H1 (cell line): ENCODE results near the gene RPL3. TPM values are rescaled to one million over a fixed set of nuclear protein-coding genes. Genes with fewer than 3 reads are reported as not detected.
"Not testable (repeated sequence)": the region's sequence is repeated elsewhere in the genome, so short reads cannot be mapped to it uniquely, and the experiment has no call there.

Source experiments
- CTCF ChIA-PET: fragments of 300-600 bp; sonication (Branson Sonifier 250); formaldehyde crosslinking; loops from one replicate; lab custom pipeline; 2021; ENCODE audit not compliant: partially characterized antibody; lab: Charles Lee
- POLR2A ChIA-PET: fragments of 300-600 bp; sonication (Branson Sonifier 250); formaldehyde crosslinking; loops from one replicate; lab custom pipeline; 2021; ENCODE audit warnings: inconsistent platforms; ENCODE audit not compliant: partially characterized antibody; lab: Charles Lee
- DNase-seq, 2 experiments: peaks; one replicate each; pipeline versions ENCODE4 v3.0.0 to v3.0.0-alpha.2; 2010 to 2022; ENCODE audit warnings: low spot score in 2 of 2, low read depth in 1 of 2, mixed read lengths in 1 of 2
- FAIRE-seq: peaks from 2 replicates; lab custom pipeline; 2011; peaks lifted over from hg19 to GRCh38; lab: Jason Lieb, UNC
- H2AFZ ChIP-seq: 2 replicates; pipeline ENCODE4 v1.8.1; 2012; ENCODE audit warnings: low read length, inconsistent platforms
- H2AK5ac ChIP-seq: 2 replicates; pipeline ENCODE4 v1.6.1; 2013; ENCODE audit warnings: low read depth, low read length
- H2BK120ac ChIP-seq: replicated peaks from 2 replicates; pipeline ENCODE3; 2013; ENCODE audit warnings: low read depth, low read length, inconsistent platforms
- H2BK12ac ChIP-seq: 2 replicates; pipeline ENCODE4 v1.6.1; 2013; ENCODE audit warnings: low read depth, low read length
- H2BK15ac ChIP-seq: 2 replicates; pipeline ENCODE4 v1.6.1; 2013; ENCODE audit warnings: low read length
- H2BK20ac ChIP-seq: 2 replicates; pipeline ENCODE4 v1.6.1; 2013; ENCODE audit warnings: low read length
- H2BK5ac ChIP-seq: 2 replicates; pipeline ENCODE4 v1.6.1; 2013; ENCODE audit warnings: low read depth, low read length
- H3K14ac ChIP-seq: 2 replicates; pipeline ENCODE4 v1.6.1; 2013; ENCODE audit warnings: inconsistent platforms; ENCODE audit not compliant: insufficient read length
- H3K18ac ChIP-seq: 2 replicates; pipeline ENCODE4 v1.6.1; 2013; ENCODE audit warnings: low read length; ENCODE audit errors: extremely low read depth
- H3K23ac ChIP-seq: 2 replicates; pipeline ENCODE4 v1.6.1; 2013; ENCODE audit warnings: inconsistent platforms; ENCODE audit not compliant: insufficient read length
- H3K23me2 ChIP-seq: 2 replicates; pipeline ENCODE4 v1.6.1; 2013; ENCODE audit warnings: low read depth, low read length
- H3K27ac ChIP-seq: 2 replicates; pipeline ENCODE4 v1.6.1; 2011; ENCODE audit warnings: low read depth, low read length, inconsistent platforms
- H3K27me3 ChIP-seq, 4 experiments: replicated peaks in 1 of 4; 1 replicate in 1 of 4; 2 replicates in 3 of 4; pipeline versions ENCODE4 v1.6.1 to v1.8.1; 2011 to 2013; ENCODE audit warnings: low read length in 3 of 4, mild to moderate bottlenecking in 3 of 4, inconsistent platforms in 2 of 4, mixed read lengths in 2 of 4, moderate library complexity in 1 of 4; ENCODE audit not compliant: control insufficient read depth in 3 of 4, insufficient read depth in 3 of 4; ENCODE audit errors: extremely low read depth in 1 of 4
- H3K36me3 ChIP-seq, 4 experiments: 2 replicates each; pipeline versions ENCODE4 v1.6.1 to v1.8.1; 2011 to 2013; ENCODE audit warnings: mild to moderate bottlenecking in 4 of 4, low read length in 3 of 4, moderate library complexity in 2 of 4, control low read depth in 1 of 4, inconsistent platforms in 1 of 4; ENCODE audit not compliant: insufficient read depth in 4 of 4, control insufficient read depth in 2 of 4
- H3K4ac ChIP-seq: replicated peaks from 2 replicates; pipeline ENCODE3; 2013; ENCODE audit warnings: low read length, low read depth, mixed read lengths, inconsistent platforms; ENCODE audit not compliant: insufficient read length
- H3K4me1 ChIP-seq, 4 experiments: replicated peaks in 1 of 4; 1 replicate in 1 of 4; 2 replicates in 3 of 4; pipeline versions ENCODE4 v1.6.1 to v1.8.1; 2011 to 2013; ENCODE audit warnings: low read length in 3 of 4, inconsistent platforms in 2 of 4, mixed read lengths in 1 of 4; ENCODE audit not compliant: insufficient read depth in 4 of 4, control insufficient read depth in 3 of 4
- H3K4me2 ChIP-seq, 2 experiments: 2 replicates each; pipeline versions ENCODE4 v1.6.1 to v1.8.1; 2011 to 2013; ENCODE audit warnings: low read depth in 2 of 2, low read length in 2 of 2, control low read depth in 1 of 2, inconsistent platforms in 1 of 2, mild to moderate bottlenecking in 1 of 2; ENCODE audit not compliant: insufficient read depth in 1 of 2
- H3K4me3 ChIP-seq, 4 experiments: fragments of 200-600, 300-600 bp in 1 of 4; sonication (generic), shearing (Covaris generic), sonication (Bioruptor Twin) in 1 of 4; 2 replicates each; pipeline versions ENCODE4 v1.5.1 to v1.8.1; 2011 to 2016; ENCODE audit warnings: low read length in 4 of 4, low read depth in 3 of 4, control low read depth in 2 of 4, inconsistent platforms in 2 of 4, mild to moderate bottlenecking in 2 of 4, mixed read lengths in 1 of 4, moderate library complexity in 1 of 4; ENCODE audit not compliant: insufficient read depth in 2 of 4; ENCODE audit errors: extremely low read depth in 1 of 4
- H3K56ac ChIP-seq: replicated peaks from 2 replicates; pipeline ENCODE3; 2013; ENCODE audit warnings: low read depth, mild to moderate bottlenecking, mixed read lengths, low read length, inconsistent platforms; ENCODE audit not compliant: insufficient read length
- H3K79me1 ChIP-seq: 2 replicates; pipeline ENCODE4 v1.6.1; 2013; ENCODE audit warnings: low read depth, low read length, control low read depth
- H3K79me2 ChIP-seq, 2 experiments: 2 replicates each; pipeline versions ENCODE4 v1.6.1 to v1.8.1; 2012 to 2013; ENCODE audit warnings: low read length in 2 of 2, mild to moderate bottlenecking in 2 of 2, inconsistent platforms in 1 of 2; ENCODE audit not compliant: insufficient read depth in 2 of 2, control insufficient read depth in 1 of 2
- H3K9ac ChIP-seq, 4 experiments: replicated peaks in 1 of 4; 1 replicate in 1 of 4; 2 replicates in 3 of 4; pipeline versions ENCODE4 v1.6.1 to v1.8.1; 2011 to 2013; ENCODE audit warnings: low read depth in 3 of 4, low read length in 3 of 4, control low read depth in 2 of 4, mild to moderate bottlenecking in 2 of 4, moderate library complexity in 2 of 4, inconsistent platforms in 1 of 4; ENCODE audit errors: extremely low read depth in 1 of 4
- H3K9me3 ChIP-seq, 2 experiments: 2 replicates each; pipeline versions ENCODE4 v1.6.1 to v1.8.1; 2012 to 2013; ENCODE audit warnings: mild to moderate bottlenecking in 2 of 2, moderate library complexity in 2 of 2, control low read depth in 1 of 2, inconsistent platforms in 1 of 2, low read depth in 1 of 2, low read length in 1 of 2, mixed read lengths in 1 of 2; ENCODE audit not compliant: insufficient read depth in 2 of 2
- H4K20me1 ChIP-seq, 2 experiments: replicated peaks in 1 of 2; 2 replicates each; pipeline versions ENCODE3 to v1.8.1; 2011 to 2013; ENCODE audit warnings: inconsistent platforms in 2 of 2, low read length in 2 of 2, mild to moderate bottlenecking in 1 of 2; ENCODE audit not compliant: insufficient read depth in 2 of 2, control insufficient read depth in 1 of 2
- H4K5ac ChIP-seq: 2 replicates; pipeline ENCODE4 v1.6.1; 2013; ENCODE audit warnings: low read length, low read depth, mixed read lengths, inconsistent platforms; ENCODE audit not compliant: insufficient read length
- H4K8ac ChIP-seq: 2 replicates; pipeline ENCODE4 v1.8.0; 2013; ENCODE audit warnings: mild to moderate bottlenecking, moderate library complexity, low read length, inconsistent platforms; ENCODE audit not compliant: insufficient read depth; ENCODE audit errors: extremely low read depth
- H4K91ac ChIP-seq: replicated peaks from 2 replicates; pipeline ENCODE3; 2013; ENCODE audit warnings: low read length, mixed read lengths, inconsistent platforms; ENCODE audit not compliant: insufficient read length
- RAD21 ChIP-seq, 2 experiments: IDR thresholded peaks in 1 of 2; conservative IDR thresholded peaks in 1 of 2; 2 replicates each; pipeline ENCODE4 v1.6.1; 2011; ENCODE audit warnings: low read depth in 2 of 2, low read length in 2 of 2, improper control_type of control experiment in 1 of 2, inconsistent platforms in 1 of 2, mild to moderate bottlenecking in 1 of 2, moderate library complexity in 1 of 2
- YY1 ChIP-seq: IDR thresholded peaks from 2 replicates; pipeline ENCODE4 v1.6.1; 2011; ENCODE audit warnings: low read depth, mild to moderate bottlenecking, low read length
- WGBS, 2 experiments: shearing (Covaris generic) in 1 of 2; methylation state at CpG; one replicate each; pipeline versions ENCODE4 v1.1.6 to v1.1.7; 2013 to 2015; ENCODE audit warnings: low lambda C conversion rate in 2 of 2, mixed read lengths in 2 of 2, inconsistent platforms in 1 of 2, low coverage in 1 of 2, missing lambda C conversion rate in 1 of 2; ENCODE audit not compliant: insufficient replicate concordance in 2 of 2, insufficient coverage in 1 of 2, insufficient read length in 1 of 2; ENCODE audit errors: extremely low coverage in 1 of 2, missing lambda C conversion rate in 1 of 2; 5-methylcytosine and 5-hydroxymethylcytosine counted together
- polyA plus RNA-seq, 7 experiments: library from polyadenylated mRNA; depleted of rRNA in 3 of 7; stranded (reverse) in 5 of 7; unstranded in 2 of 7; fragments of >200 nt in 5 of 7; fragments of 200-250 nt in 2 of 7; gene quantifications; 1 replicate in 5 of 7; 2 replicates in 1 of 7; 4 replicates in 1 of 7; pipeline versions ENCODE4 v1.2.1 to v1.2.3, GENCODE V29; 2011 to 2013; ENCODE audit warnings: missing spikeins in 2 of 7, mixed read lengths in 2 of 7
- total RNA-seq: library from RNA; stranded (reverse); fragmentation: NEBNext Ultra II Directional; extraction: Animal tissue kit (Norgen Biotek cat#: 25700); gene quantifications from 2 replicates; pipeline ENCODE4 v1.2.1, GENCODE V29; 2021

Gene RPL3
- total and polyA plus RNA-seq, 2 of the 8 experiments (the other 6 are each of a cell fraction or from before 2014, with no cell fraction given) = 2,865 to 5,466 TPM

GRCh38 chr22:39320616-39321029 is 1.2 kb upstream of the RPL3 start:
- peaks cover 10% of the 10 kb centered on the region for H3K23me2 ChIP-seq
- H3K9me3 ChIP-seq, H3K56ac ChIP-seq, H3K4ac ChIP-seq, H3K9ac ChIP-seq, H3K18ac ChIP-seq, H2BK120ac ChIP-seq, H2AK5ac ChIP-seq, FAIRE-seq, DNase-seq, H2AFZ ChIP-seq, H3K79me1 ChIP-seq, H3K27me3 ChIP-seq, H3K14ac ChIP-seq, H3K23ac ChIP-seq, H2BK15ac ChIP-seq, H3K27ac ChIP-seq, H2BK20ac ChIP-seq: not testable (repeated sequence)
- POLR2A ChIA-PET = interaction anchor here (0.7 to 16.9 kb wide), 38 partner anchors 16 to 370 kb away, joined by 3 to 692 read pairs (median 10); partner anchors contain the start of genes ATF4, MIEF1, SYNGR1 and TAB1
- 0 out of 2 replicates have a peak, but pooled peaks have one; percentile 42 for TF ChIP-seq YY1
- TF ChIP-seq RAD21 (IDR thresholded peaks at IDR 0.05 in 1 of 2, conservative IDR thresholded peaks at IDR 0.05 in 1 of 2; ENCODE audit: low read depth in 2 of 2, low read length in 2 of 2) = peak; percentile 15 to 31; a peak in 2 of 4 replicates
- peak overlapping the region; percentile 19; the same call in 1 of the 2 replicates for H2BK12ac ChIP-seq
- H4K8ac ChIP-seq = peak overlapping the region; percentile 60; the same call in 1 of the 2 replicates
- WGBS, 2 experiments = 92% methylated on average over 24 of the region's 24 CpGs; no CpG with 5 or more reads in 1 of the 2 experiments
- peaks cover 11 to 35% of the 10 kb centered on the region in 2 experiments for H3K79me2 ChIP-seq
- peak overlapping the region in 3 of 4 experiments; percentile 3 to 98 (median 95); a peak in 4 of 8 replicates for H3K4me3 ChIP-seq
- peaks cover 19 to 20% of the 10 kb centered on the region in 2 experiments for H4K20me1 ChIP-seq
- H3K4me1 ChIP-seq = peaks cover 0 to 10% (median 2%) of the 10 kb centered on the region in 4 experiments; a peak in 5 of 7 replicates
- H4K91ac ChIP-seq = peak overlapping the region; percentile 22
- CTCF ChIA-PET = interaction anchor here (0.6 to 6.2 kb wide), 10 partner anchors 10 to 208 kb away, joined by 3 to 32 read pairs (median 4); no protein-coding TSS in a partner anchor
- H3K36me3 ChIP-seq = peaks cover 22 to 33% (median 27%) of the 10 kb centered on the region in 4 experiments
- peak overlapping the region; percentile 42 to 91; a peak in 3 of 4 replicates for H3K4me2 ChIP-seq
- H4K5ac ChIP-seq = peak overlapping the region; percentile 55
- 0 out of 2 replicates have a peak overlapping the region, but pooled peaks have one; percentile 48 for H2BK5ac ChIP-seq
